Activated naive CD4-positive, alpha-beta T cell treated with anti-CD3 and anti-CD28 coated beads for 36 hours (primary cell): Measurements from ENCODE around the gene OR6C68. TPM values are rescaled to one million over a fixed set of nuclear protein-coding genes. Genes with fewer than 3 reads are reported as not detected.
"Not testable (repeated sequence)": the region's sequence is repeated elsewhere in the genome, so short reads cannot be mapped to it uniquely, and the experiment has no call there.

Experiments used
- CTCF ChIA-PET: fragments of 350-600 bp; sonication (Branson Sonifier 250); formaldehyde crosslinking; loops from one replicate; lab custom pipeline; 2021; ENCODE audit warnings: antibody characterized with exemption; lab: Charles Lee
- DNase-seq: peaks from one replicate; pipeline ENCODE4 v3.0.0-alpha.2; 2020
- H3K27ac Mint-ChIP-seq: one replicate; pipeline ENCODE4 v1.8.0; 2021; ENCODE audit warnings: mild to moderate bottlenecking, mixed read lengths
- H3K27me3 Mint-ChIP-seq: one replicate; pipeline ENCODE4 v1.8.0; 2021; ENCODE audit warnings: low read depth, mixed read lengths
- H3K36me3 Mint-ChIP-seq: one replicate; pipeline ENCODE4 v1.8.0; 2021; ENCODE audit warnings: low read depth, mixed read lengths
- H3K4me1 Mint-ChIP-seq: one replicate; pipeline ENCODE4 v1.8.0; 2021; ENCODE audit warnings: low read depth, mixed read lengths
- H3K4me3 Mint-ChIP-seq: one replicate; pipeline ENCODE4 v1.8.0; 2021; ENCODE audit warnings: mild to moderate bottlenecking, moderate library complexity, mixed read lengths
- H3K9me3 Mint-ChIP-seq: one replicate; pipeline ENCODE4 v1.8.0; 2021; ENCODE audit warnings: mixed read lengths
- intact Hi-C: fragments of 100-400 bp; cut with micrococcal nuclease; formaldehyde crosslinking; loops from one replicate; pipeline ENCODE4 v1.15.1; 2023
- total RNA-seq, 2 experiments: library from RNA; stranded (reverse); gene quantifications; one replicate each; pipeline ENCODE4 v1.2.3, GENCODE V29; 2021

OR6C68 gene
- not detected for total RNA-seq

GRCh38 chr12:55492078-55492477 is at the start of gene OR6C68:
Gene OR6C68, plus strand, starts transcription at chr12:55492378. Its CDS starts 0 bp downstream, at chr12:55492378.
- no peak for DNase-seq
- no peak within 1 kb of the TSS for H3K4me3 Mint-ChIP-seq
- intact Hi-C loops: no loop called here
- peaks cover 4% of the 10 kb centered on the region for H3K27me3 Mint-ChIP-seq
- CTCF ChIA-PET: interaction anchor here (0.7 kb wide), 1 partner anchor 9 kb away, joined by 4 read pairs; no protein-coding TSS in a partner anchor
- no peak within 1 kb of the TSS for H3K27ac Mint-ChIP-seq
- H3K4me1 Mint-ChIP-seq: no peaks in the 10 kb centered on the region
- H3K9me3 Mint-ChIP-seq: no peaks in the 10 kb centered on the region
- H3K36me3 Mint-ChIP-seq: no peaks in the 10 kb centered on the region

GRCh38 chr12:55443776-55444175 is 48.4 kb upstream of the OR6C68 start, which contains the start of gene OR6C2:
Gene OR6C2, plus strand, starts transcription at chr12:55444076. Its CDS starts 8,138 bp downstream, at chr12:55452214.
- Mint-ChIP-seq H3K4me3 (no peak within 1 kb of the TSS), H3K9me3 (peaks cover 3% of the 10 kb centered on the region), H3K27ac (no peak within 1 kb of the TSS), H3K4me1 (no peaks in the 10 kb centered on the region), H3K27me3 (no peaks in the 10 kb centered on the region), H3K36me3 (peaks cover 1% of the 10 kb centered on the region)
- no peak for DNase-seq
- CTCF ChIA-PET: no interaction called here
- intact Hi-C loops: no loop called here

- intact Hi-C loops: no loop called here
- H3K4me3 Mint-ChIP-seq: no peak overlapping the region
- CTCF ChIA-PET: no interaction called here
Measured at GRCh38 chr12:55445357-55445756, 46.8 kb upstream of the OR6C68 start.

GRCh38 chr12:55446326-55446725 is 45.9 kb upstream of the OR6C68 start:
- CTCF ChIA-PET: interaction anchor here (1.2 kb wide), 1 partner anchor 173 kb away, joined by 4 read pairs; no protein-coding TSS in a partner anchor
- H3K27me3 Mint-ChIP-seq: peaks cover 2% of the 10 kb centered on the region
- intact Hi-C loops: no loop called here

More at GRCh38 chr12:55445357-55445756, 46.8 kb upstream of the OR6C68 start:
- no peak for DNase-seq
- Mint-ChIP-seq H3K4me1 (no peaks in the 10 kb centered on the region), H3K36me3 (peaks cover 1% of the 10 kb centered on the region), H3K27ac (no peak overlapping the region), H3K27me3 (no peaks in the 10 kb centered on the region), H3K9me3 (peaks cover 2% of the 10 kb centered on the region)

GRCh38 chr12:55448825-55449224 is 43.4 kb upstream of the OR6C68 start:
- no peaks in the 10 kb centered on the region for H3K9me3 Mint-ChIP-seq
- H3K36me3 Mint-ChIP-seq: no peaks in the 10 kb centered on the region
- H3K27me3 Mint-ChIP-seq: peaks cover 11% of the 10 kb centered on the region
- DNase-seq: no peak
- CTCF ChIA-PET: no interaction called here
- intact Hi-C loops: no loop called here
- H3K4me3 Mint-ChIP-seq: no peak overlapping the region
- no peaks in the 10 kb centered on the region for H3K4me1 Mint-ChIP-seq
- no peak overlapping the region for H3K27ac Mint-ChIP-seq

More at GRCh38 chr12:55446326-55446725, 45.9 kb upstream of the OR6C68 start:
- Mint-ChIP-seq H3K36me3 (no peaks in the 10 kb centered on the region), H3K27ac (no peak overlapping the region), H3K4me3 (no peak overlapping the region), H3K9me3 (no peaks in the 10 kb centered on the region), H3K4me1 (no peaks in the 10 kb centered on the region)
- no peak for DNase-seq

GRCh38 chr12:55464926-55465325 is 27.3 kb upstream of the OR6C68 start:
- H3K27me3 Mint-ChIP-seq: peaks cover 15% of the 10 kb centered on the region
- H3K27ac Mint-ChIP-seq, H3K4me1 Mint-ChIP-seq, intact Hi-C loops, H3K4me3 Mint-ChIP-seq, H3K36me3 Mint-ChIP-seq, H3K9me3 Mint-ChIP-seq, CTCF ChIA-PET, DNase-seq: not testable (repeated sequence)

- Mint-ChIP-seq H3K36me3 (no peaks in the 10 kb centered on the region), H3K27ac (no peak overlapping the region)
- CTCF ChIA-PET: no interaction called here
Measured at GRCh38 chr12:55467836-55468235, 24.3 kb upstream of the OR6C68 start.

DNA sequence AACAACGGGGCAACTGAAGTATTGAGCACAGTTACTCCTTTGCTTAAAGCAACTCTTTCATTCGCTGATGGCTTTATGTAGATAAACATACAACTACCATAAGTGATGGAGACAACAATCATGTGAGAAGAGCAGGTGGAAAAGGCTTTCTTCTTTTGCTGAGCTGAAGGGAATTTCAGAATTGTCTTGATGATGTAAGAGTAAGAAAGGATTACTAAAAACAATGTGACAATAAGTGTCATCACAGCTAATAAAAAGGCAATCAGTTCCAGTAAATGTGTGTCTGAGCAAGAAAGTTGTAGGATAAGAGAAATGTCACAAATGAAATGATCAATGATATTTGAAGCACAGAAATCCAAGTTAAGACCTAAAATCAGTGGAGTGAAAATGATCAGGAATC is 22.9 kb upstream of the OR6C68 start:
- Mint-ChIP-seq H3K36me3 (no peaks in the 10 kb centered on the region), H3K9me3 (peaks cover 1% of the 10 kb centered on the region), H3K4me1 (no peaks in the 10 kb centered on the region), H3K27me3 (peaks cover 9% of the 10 kb centered on the region), H3K27ac (no peak overlapping the region), H3K4me3 (no peak overlapping the region)
- no peak for DNase-seq
- intact Hi-C loops: no loop called here
- CTCF ChIA-PET: no interaction called here

More at GRCh38 chr12:55467836-55468235, 24.3 kb upstream of the OR6C68 start:
- peaks cover 4% of the 10 kb centered on the region for H3K9me3 Mint-ChIP-seq
- H3K27me3 Mint-ChIP-seq: peaks cover 9% of the 10 kb centered on the region
- DNase-seq: no peak
- no peak overlapping the region for H3K4me3 Mint-ChIP-seq
- H3K4me1 Mint-ChIP-seq: no peaks in the 10 kb centered on the region
- intact Hi-C loops: no loop called here

- CTCF ChIA-PET: no interaction called here
- H3K4me3 Mint-ChIP-seq: no peak within 1 kb of the TSS
- no peak within 1 kb of the TSS for H3K27ac Mint-ChIP-seq
- no peak for DNase-seq
- H3K9me3 Mint-ChIP-seq: no peaks in the 10 kb centered on the region
- no peaks in the 10 kb centered on the region for H3K4me1 Mint-ChIP-seq
- intact Hi-C loops: no loop called here
- no peaks in the 10 kb centered on the region for H3K36me3 Mint-ChIP-seq
- peaks cover 5% of the 10 kb centered on the region for H3K27me3 Mint-ChIP-seq
Measured at GRCh38 chr12:55470088-55470829, 21.9 kb upstream of the OR6C68 start, which contains the start of gene OR6C70. Gene OR6C70, minus strand, starts transcription at chr12:55470138. Its CDS starts 0 bp downstream, at chr12:55470138.

- Mint-ChIP-seq H3K4me3 (no peak overlapping the region), H3K9me3 (no peaks in the 10 kb centered on the region), H3K4me1 (no peaks in the 10 kb centered on the region), H3K36me3 (no peaks in the 10 kb centered on the region), H3K27me3 (peaks cover 5% of the 10 kb centered on the region), H3K27ac (no peak overlapping the region)
- CTCF ChIA-PET: no interaction called here
- intact Hi-C loops: no loop called here
- no peak for DNase-seq
Measured at GRCh38 chr12:55472264-55472663, 19.9 kb upstream of the OR6C68 start.

DNA sequence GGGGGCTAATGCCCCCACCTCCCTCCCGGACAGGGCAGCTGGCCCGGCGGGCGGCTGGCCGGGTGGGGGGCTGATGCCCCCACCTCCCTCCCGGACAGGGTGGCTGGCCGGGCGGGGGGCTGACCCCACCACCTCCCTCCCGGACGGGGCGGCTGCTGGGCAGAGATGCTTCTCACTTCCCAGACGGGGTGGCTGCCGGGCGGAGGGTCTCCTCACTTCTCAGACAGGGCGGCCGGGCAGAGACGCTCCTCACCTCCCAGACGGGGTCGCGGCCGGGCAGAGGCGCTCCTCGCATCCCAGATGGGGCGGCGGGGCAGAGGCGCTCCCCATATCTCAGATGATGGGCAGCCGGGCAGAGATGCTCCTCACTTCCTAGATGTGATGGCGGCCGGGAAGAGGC is 13.0 kb upstream of the OR6C68 start:
- H3K36me3 Mint-ChIP-seq, DNase-seq, H3K4me1 Mint-ChIP-seq, H3K27ac Mint-ChIP-seq, CTCF ChIA-PET, intact Hi-C loops, H3K4me3 Mint-ChIP-seq, H3K9me3 Mint-ChIP-seq: not testable (repeated sequence)
- peaks cover 10% of the 10 kb centered on the region for H3K27me3 Mint-ChIP-seq

- H3K27ac Mint-ChIP-seq, CTCF ChIA-PET: not testable (repeated sequence)
Measured at GRCh38 chr12:55484284-55484683, 7.9 kb upstream of the OR6C68 start.

GRCh38 chr12:55495490-55495889 is 3.3 kb downstream of the OR6C68 start:
- Mint-ChIP-seq H3K27ac (no peak overlapping the region), H3K4me3 (no peak overlapping the region), H3K4me1 (no peaks in the 10 kb centered on the region), H3K27me3 (peaks cover 2% of the 10 kb centered on the region), H3K9me3 (no peaks in the 10 kb centered on the region), H3K36me3 (no peaks in the 10 kb centered on the region)
- intact Hi-C loops: no loop called here
- CTCF ChIA-PET: no interaction called here
- DNase-seq: no peak

More at GRCh38 chr12:55484284-55484683, 7.9 kb upstream of the OR6C68 start:
- H3K36me3 Mint-ChIP-seq, H3K4me3 Mint-ChIP-seq, H3K9me3 Mint-ChIP-seq, intact Hi-C loops, DNase-seq, H3K4me1 Mint-ChIP-seq: not testable (repeated sequence)
- peaks cover 14% of the 10 kb centered on the region for H3K27me3 Mint-ChIP-seq
